GM19455 (cell line): ENCODE data around the gene FAM180A.
"Not testable (repeated sequence)": the region's sequence is repeated elsewhere in the genome, so short reads cannot be mapped to it uniquely, and the experiment has no call there.

Experiments
- ATAC-seq: cut with Tn5 transposase; IDR thresholded peaks from one replicate; pipeline ENCODE4 v1.9.1; 2021; ENCODE audit not compliant: unreplicated experiment

Gene FAM180A

GRCh38 chr7:135742371-135742770 is 6.2 kb downstream of the FAM180A start:
- ATAC-seq, result no peak

DNA sequence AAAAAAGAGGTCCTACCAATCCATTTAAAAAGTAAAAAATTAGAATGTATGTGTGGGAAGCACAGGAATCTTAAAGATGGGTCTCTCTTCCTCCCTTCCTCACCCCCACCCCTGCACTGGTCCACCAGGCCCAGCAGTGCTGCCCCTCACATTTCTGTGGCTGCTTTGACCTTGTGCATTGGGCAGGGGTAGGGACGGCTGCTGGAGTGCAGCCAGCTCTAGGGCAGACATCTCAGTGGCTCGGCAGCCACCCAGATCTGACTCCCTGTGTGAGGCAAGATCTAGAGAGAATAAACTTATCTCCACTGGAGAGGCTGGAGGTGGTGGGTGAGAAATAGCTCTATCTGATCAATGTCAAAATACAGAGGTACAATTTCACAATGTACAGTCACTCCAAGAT is 6.7 kb downstream of the FAM180A start:
- ATAC-seq, result no peak

GRCh38 chr7:135740889-135741288 is 7.7 kb downstream of the FAM180A start:
- ATAC-seq, result no peak

GRCh38 chr7:135737306-135737647 is 11.3 kb downstream of the FAM180A start:
- ATAC-seq, result not testable (repeated sequence)

DNA sequence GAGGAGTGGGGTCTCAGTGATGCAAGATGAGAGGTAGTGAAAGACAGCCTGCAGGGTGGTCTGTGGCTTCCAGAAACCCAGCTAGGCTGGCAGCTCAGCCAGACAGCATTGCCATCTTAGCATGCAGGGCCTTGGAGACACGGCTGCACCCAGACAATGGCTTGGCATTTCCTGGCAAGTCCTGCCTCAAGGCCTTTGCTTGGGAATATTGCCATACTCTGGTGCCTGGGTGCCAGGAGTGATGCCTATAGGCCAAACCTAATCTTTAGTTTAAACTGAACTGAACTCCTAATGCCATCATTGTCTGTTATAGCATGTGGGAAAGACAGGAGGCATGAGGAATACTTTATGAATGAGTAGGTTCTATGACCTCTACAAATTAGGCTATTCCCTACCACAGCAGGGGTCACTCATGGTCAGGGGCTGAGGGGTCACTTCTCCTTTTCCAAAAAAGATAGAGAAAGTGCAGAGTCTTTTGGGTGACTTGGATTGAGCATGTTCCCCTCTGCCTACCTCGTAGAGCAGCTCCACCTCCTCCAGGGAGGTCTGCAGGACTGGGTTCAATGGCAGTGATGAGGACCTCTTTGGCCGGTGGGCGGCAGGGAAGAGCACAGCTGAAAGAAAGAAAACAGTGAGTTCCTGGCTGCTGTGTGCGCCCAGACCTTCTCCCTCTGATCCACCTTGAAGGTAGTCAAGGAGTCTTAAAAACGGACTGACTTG is 11.9 kb downstream of the FAM180A start:
- ATAC-seq, result no peak

- ATAC-seq, result no peak
Observed at GRCh38 chr7:135734343-135734689, 14.3 kb downstream of the FAM180A start.

- ATAC-seq, result no peak
Observed at GRCh38 chr7:135733603-135734342, 14.8 kb downstream of the FAM180A start.

DNA sequence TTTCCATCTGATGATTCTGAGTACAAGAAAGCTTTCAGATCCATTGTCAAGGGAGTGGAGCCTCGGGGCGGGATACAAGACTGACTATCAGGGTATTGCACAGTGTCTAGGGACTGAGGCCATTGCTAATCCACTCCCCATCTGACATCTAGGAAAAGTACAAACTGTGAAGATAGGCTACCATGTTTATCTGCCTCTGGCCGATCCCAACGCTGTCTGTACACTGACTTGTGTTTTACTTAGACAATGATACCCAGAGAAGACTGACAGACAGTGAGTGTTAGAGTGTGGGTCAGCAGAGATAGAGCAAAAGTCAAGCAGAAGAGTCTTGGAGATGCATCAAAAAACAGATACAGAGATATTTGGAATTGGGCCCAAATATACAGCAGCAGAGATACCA is 17.5 kb downstream of the FAM180A start:
- ATAC-seq, result no peak

DNA sequence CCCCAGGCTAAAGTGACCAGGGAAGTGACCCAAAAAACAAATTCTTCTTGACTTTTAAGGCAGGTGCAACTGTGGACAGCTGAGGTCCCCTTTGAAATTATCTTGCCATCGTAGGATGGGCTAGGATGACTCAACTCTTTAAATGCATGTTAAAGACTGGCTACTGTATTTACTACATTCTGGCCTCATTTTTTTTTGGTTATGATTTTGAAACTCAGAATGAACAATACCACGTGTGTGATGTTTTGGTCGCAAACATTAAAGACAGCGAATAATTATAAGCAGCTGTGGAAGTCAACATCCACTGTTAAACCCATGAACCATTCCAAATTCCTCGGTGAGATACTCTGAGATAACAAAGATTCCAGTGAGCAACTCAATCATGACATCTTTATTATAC is 19.4 kb downstream of the FAM180A start:
- ATAC-seq, result no peak

- no peak for ATAC-seq
Observed at GRCh38 chr7:135728136-135728669, 20.4 kb downstream of the FAM180A start, which contains the start of gene SLC13A4. TSS of gene SLC13A4 (minus strand) at chr7:135728186. CDS start at chr7:135727496, 690 bp downstream.

- ATAC-seq, result no peak
Observed at GRCh38 chr7:135726911-135727673, 21.5 kb downstream of the FAM180A start.

GRCh38 chr7:135726276-135726788 is 22.3 kb downstream of the FAM180A start:
- ATAC-seq, result no peak

GRCh38 chr7:135723411-135723810 is 25.2 kb downstream of the FAM180A start:
- no peak for ATAC-seq

GRCh38 chr7:135721198-135721820 is 27.3 kb downstream of the FAM180A start:
- no peak for ATAC-seq

DNA sequence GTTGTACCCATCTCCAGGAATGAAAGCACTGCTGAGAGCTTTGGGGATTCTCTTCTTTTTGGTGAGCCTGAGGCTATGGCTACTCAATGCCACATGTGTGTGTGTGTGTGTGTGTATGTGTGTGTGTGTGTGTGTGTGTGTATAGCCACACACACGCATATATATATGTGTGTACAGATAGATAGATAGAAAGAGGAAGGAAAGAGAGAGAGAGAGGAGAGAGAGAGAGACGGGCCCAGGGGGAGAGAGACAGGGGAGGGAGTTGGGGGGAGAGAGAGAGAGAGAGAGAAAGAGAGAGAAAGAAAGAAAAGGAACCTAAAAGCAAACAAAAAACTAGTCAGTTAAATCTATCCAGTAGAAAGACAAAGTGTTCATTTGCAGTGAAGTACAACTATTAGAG is 28.9 kb downstream of the FAM180A start:
- no peak for ATAC-seq

DNA sequence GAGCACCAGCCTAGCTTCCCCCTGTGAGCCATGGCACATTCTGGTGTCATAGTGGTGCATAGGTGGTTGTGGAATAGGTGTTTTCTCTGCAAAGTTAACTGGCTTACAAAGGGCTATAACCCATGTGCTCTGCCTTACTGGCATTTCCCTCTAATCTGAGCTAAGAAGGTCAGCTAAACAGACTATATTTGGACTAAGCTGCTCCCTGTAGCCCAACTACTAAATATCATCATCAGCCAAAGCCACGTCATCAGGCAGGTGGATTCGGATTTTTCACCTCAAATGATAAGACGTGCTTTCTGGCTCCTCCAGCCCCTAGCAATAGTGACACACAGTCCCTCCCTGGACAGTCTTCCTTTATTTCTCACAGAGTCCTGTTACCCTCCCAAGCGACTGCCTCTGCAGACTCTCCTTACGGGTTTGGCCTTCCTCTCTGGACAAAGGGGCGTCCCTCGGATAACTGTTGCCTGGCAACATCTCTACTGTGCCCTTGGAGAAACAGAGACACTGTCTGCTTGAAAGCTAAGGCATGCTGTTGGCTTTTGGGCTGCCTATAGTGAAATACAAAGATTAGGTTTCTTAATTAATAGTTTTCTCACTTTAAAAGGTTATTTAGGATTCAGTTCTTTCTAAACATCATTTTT is 29.7 kb downstream of the FAM180A start:
- ATAC-seq, result no peak

- ATAC-seq, result no peak
Observed at GRCh38 chr7:135718219-135718618, 30.4 kb downstream of the FAM180A start.

DNA sequence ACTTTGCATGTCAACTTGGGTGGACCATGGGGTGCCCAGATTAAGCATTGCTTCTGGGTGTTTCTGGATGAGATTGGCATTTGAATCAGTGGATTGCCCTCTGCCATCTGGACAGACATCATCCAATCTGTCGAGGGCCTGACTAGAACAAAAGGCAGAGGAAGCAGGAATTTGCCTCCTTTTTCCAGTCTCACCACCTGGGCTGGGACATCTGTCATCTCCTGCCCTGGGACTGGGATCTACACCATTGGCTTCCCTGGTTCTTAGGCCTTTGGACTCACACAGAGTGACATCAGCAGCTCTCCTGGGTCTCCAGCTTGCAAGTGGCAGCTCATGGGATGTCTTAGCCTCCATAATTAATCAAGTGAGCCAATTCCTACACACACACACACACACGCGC is 30.9 kb downstream of the FAM180A start:
- ATAC-seq, result no peak

GRCh38 chr7:135716677-135717238 is 31.9 kb downstream of the FAM180A start:
- ATAC-seq, result no peak

DNA sequence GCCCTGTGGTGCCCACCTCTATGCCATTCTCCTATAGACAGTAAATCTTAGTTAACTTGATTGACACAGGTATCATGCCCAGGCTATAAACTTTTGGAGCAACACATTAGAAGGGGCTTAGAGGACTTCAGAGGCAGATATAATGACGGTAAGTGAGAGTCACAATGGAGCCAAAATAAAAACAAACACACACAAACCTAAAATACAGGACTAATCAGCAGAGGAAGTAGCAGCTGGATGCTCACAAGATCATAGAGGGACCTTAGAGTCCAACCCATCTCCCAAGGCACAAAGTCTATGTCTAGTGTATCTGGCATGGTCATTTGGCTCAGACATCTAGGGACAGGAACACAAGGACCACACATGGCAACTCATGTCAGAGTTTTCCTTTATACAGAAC is 32.9 kb downstream of the FAM180A start:
- no peak for ATAC-seq
